Measurements from ENCODE around the gene SPAG7.

Gene SPAG7

GRCh38 chr17:4940555-4941318 is 26.9 kb downstream of the SPAG7 start (continued):
- peak; percentile 96 for TF ChIP-seq ZBTB11 (tag by site-specific recombination; conservative IDR thresholded peaks at IDR 0.05; ENCODE audit: low read depth)
- TF ChIP-seq ZNF138 (tag by site-specific recombination; IDR thresholded peaks at IDR 0.05; ENCODE audit: borderline replicate concordance): no peak
- no peak for TF ChIP-seq PRDM6 (tag by site-specific recombination; IDR thresholded peaks at IDR 0.05)

- POLR2A ChIA-PET: interaction anchor here (0.5 to 3.4 kb wide), 29 partner anchors 10 to 896 kb away, joined by 3 to 109 read pairs (median 4); partner anchors contain the start of genes CAMTA2, CHRNE, ENO3 and INCA1
- H3K36me3 ChIP-seq (ENCODE audit: control insufficient read depth in 2 of 2, insufficient read depth in 1 of 2, low read length in 2 of 2): peaks cover 42 to 73% of the 10 kb centered on the region in 2 experiments
- CTCF ChIA-PET: interaction anchor here (0.5 to 3.0 kb wide), 15 partner anchors 8 to 1060 kb away, joined by 3 to 20 read pairs (median 3); partner anchors contain the start of genes CHRNE and PFN1
- no peaks in the 10 kb centered on the region for H3K9me3 ChIP-seq (ENCODE audit: control insufficient read depth, insufficient read depth, low read depth, low read length)
- H3K27ac ChIP-seq (ENCODE audit: extremely low read depth, low read depth, low read length): peak within 1 kb of the TSS; percentile 93
- peaks cover 9% of the 10 kb centered on the region for H3K4me1 ChIP-seq (ENCODE audit: control insufficient read depth, insufficient read depth, low read length)
- H3K4me3 ChIP-seq (ENCODE audit: low read depth, low read length): peak within 1 kb of the TSS; percentile 87
- TF ChIP-seq KLF16 (tag by site-specific recombination; IDR thresholded peaks at IDR 0.05): peak; percentile 98
- TF ChIP-seq ZBTB44 (tag by site-specific recombination; IDR thresholded peaks at IDR 0.05): peak; percentile 32; the same call in 1 of the 2 replicates
- TF ChIP-seq ZNF146 (tag by site-specific recombination; IDR thresholded peaks at IDR 0.05): no peak
- peak; percentile 76 for TF ChIP-seq ZBTB17 (tag by site-specific recombination; IDR thresholded peaks at IDR 0.05)
- no peak for TF ChIP-seq ZNF777 (tag by site-specific recombination; IDR thresholded peaks at IDR 0.05; ENCODE audit: borderline replicate concordance)
- TF ChIP-seq YY2 (tag by site-specific recombination; IDR thresholded peaks at IDR 0.05): no peak; the same call in none of the 2 replicates
- TF ChIP-seq ZNF311 (tag by site-specific recombination; IDR thresholded peaks at IDR 0.05; ENCODE audit: borderline replicate concordance): no peak
- TF ChIP-seq INSM2 (tag by site-specific recombination; IDR thresholded peaks at IDR 0.05): peak; percentile 47; the same call in 1 of the 2 replicates
- no peak for TF ChIP-seq TSHZ1 (tag by site-specific recombination; IDR thresholded peaks at IDR 0.05; ENCODE audit: borderline replicate concordance)
- TF ChIP-seq ZBTB21 (tag by site-specific recombination; IDR thresholded peaks at IDR 0.05): peak; percentile 26; the same call in 1 of the 2 replicates
- peak; percentile 32; the same call in 1 of the 2 replicates for TF ChIP-seq SP7 (tag by site-specific recombination; IDR thresholded peaks at IDR 0.05)
- TF ChIP-seq ZNF629 (tag by site-specific recombination; IDR thresholded peaks at IDR 0.05): peak; percentile 67
- peak; percentile 82; the same call in 1 of the 2 replicates for TF ChIP-seq ZNF561 (tag by site-specific recombination; IDR thresholded peaks at IDR 0.05; ENCODE audit: borderline replicate concordance)
- no peak for TF ChIP-seq ZNF623 (tag by site-specific recombination; IDR thresholded peaks at IDR 0.05)
- peak; percentile 98 for TF ChIP-seq PRDM1 (tag by site-specific recombination; IDR thresholded peaks at IDR 0.05)
- TF ChIP-seq ZNF302 (tag by site-specific recombination; IDR thresholded peaks at IDR 0.05; ENCODE audit: low read depth): no peak
- TF ChIP-seq KLF1 (tag by site-specific recombination; IDR thresholded peaks at IDR 0.05): 0 out of 2 replicates have a peak, but pooled peaks have one; percentile 22
- no peak for TF ChIP-seq ZNF530 (tag by site-specific recombination; IDR thresholded peaks at IDR 0.05; ENCODE audit: low read depth)
Observed at GRCh38 chr17:4939796-4940554, 27.6 kb downstream of the SPAG7 start, which contains the start of the genes RNF167 and SLC25A11. TSS of gene RNF167 (plus strand) at chr17:4940268. CDS start at chr17:4940910, 642 bp downstream. TSS of gene SLC25A11 (minus strand) at chr17:4940046. CDS start at chr17:4939910, 136 bp downstream.
